DMS53 (cell line): ENCODE results near the gene NXPH2.

Experiments used
- DNase-seq: peaks from one replicate; lab custom pipeline; 2025; lab: John Stamatoyannopoulos, UW

Gene NXPH2

DNA sequence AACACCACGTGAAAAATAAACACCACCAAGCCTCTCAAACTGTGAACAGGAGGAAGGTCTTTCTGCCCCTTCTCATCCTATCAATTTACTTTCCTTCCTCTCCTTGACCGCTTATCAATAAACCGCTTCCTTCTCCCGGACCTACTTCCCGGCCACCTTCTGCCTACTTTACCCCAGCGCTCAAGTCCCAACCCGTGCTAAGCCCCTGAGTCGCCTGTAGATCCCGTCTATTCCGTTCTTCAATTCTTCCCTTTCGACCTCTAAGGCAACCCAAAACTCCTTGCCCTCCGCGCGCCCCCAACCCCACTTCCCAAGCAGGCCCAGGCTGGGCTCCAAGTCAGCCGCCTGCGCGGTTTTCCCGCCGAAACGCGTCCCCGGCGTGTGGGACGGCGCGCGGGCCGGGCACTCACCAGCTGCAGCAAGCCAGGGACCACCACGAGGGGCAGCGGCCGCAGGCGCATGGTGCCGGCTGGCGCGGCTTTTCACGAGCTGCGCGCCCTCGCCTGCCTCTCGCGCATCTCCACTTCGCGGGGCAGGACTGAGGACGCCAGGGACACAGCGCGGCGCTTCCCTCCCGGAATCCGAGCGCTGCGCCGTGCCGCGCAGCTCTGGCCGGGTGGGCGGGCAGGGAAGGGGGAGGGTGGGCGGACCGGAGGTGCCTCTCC lies at the start of gene NXPH2:
NXPH2 (minus strand) TSS at position 610 of the 665 bp plus-strand sequence; CDS start at position 461, 149 bp downstream.
- peak; percentile 28 for DNase-seq

DNA sequence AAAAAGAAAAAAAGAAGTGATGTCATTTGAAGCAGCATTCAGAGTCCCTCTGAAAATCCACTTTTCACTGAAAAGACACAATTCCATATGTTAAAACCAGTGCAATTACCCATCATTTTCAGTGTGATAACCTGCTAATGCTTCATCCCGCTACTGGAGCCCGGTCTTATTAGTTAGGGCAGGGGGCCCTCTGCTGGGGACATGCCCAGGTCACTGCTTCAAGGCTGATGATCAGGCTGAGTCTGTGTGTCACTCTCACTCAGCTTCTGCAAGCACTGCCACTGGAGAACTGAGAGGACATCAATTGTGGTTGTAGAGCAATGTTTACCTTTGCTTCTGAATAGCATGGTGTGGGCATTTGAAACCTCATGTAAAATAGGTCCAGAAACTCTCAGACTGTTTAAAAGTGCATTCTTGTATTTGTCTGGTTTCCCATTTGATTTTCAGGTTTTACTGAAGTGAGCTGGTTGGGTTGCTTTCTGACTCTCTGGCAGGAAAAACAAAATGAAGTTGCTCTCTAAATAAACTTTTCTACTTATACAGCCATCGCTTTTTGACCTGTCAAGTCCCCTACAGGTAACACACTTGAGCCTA lies 49.2 kb upstream of the NXPH2 start:
- peak; percentile 59 for DNase-seq

DNA sequence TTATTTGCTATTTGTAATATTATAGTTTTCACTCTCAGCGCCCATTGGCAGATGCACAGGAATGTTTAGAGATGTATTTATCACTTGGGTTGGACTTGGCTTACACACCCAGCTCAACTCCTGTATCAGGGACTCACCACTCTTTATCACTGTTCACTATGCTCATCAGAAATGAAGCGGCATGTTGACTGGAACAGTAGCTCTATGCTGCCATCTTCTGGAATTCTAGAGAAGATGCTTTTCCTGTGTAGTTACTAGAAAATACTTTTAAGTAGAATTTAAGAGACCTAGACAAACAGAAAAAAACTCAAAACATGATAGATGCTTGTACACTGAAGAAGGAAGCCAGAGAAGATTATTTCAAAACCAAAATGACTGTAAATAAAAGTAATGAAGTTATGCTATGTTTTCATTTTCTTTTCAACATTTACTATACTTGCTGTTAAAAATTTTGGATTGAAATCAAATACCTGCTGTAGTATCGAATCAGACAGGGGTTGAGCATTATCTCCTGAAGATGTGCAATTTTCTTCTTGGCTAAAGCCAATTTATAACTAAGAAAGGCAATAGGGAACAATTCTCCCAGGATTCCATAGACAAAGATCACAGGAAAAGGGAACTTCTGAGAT lies 47.4 kb upstream of the NXPH2 start:
- peak; percentile 60 for DNase-seq

DNA sequence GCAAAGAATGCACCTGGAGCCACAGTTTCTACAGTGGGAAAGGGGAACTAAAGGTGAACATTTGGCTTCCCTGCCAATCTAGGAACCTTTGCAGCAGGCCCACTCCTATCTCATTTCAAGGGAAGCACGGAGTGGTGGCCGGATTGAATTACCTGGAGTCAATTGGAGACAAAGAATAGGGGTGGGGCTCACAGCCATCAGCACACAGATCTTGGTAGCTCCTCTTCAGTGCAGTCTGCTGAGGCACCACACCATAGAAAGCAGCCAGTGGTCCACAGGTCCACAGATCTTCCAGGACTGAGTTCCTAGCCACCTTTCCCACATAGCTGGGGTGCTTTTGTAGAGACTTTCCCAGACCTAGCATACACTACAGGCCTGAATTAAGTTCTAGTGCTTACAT lies 43.5 kb upstream of the NXPH2 start:
- DNase-seq, result no peak

DNA sequence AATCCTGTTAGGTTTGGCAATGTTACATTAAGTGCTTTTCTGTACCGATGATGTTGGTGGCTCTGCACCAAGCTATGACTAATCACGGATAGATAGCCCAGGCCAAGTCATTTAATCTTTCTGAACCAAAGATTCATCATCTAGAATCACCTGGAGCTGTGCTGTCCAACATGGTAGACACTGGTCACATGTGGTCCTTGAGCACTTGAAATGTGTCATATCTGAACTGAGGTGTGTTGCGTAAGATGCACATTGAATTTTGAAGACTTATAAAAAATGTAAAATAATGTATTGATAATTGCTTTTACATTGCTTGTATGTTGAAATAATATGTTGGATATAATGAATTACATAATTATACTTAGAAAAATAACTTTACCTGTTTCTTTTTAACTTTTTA lies 39.8 kb upstream of the NXPH2 start:
- DNase-seq, result no peak

DNA sequence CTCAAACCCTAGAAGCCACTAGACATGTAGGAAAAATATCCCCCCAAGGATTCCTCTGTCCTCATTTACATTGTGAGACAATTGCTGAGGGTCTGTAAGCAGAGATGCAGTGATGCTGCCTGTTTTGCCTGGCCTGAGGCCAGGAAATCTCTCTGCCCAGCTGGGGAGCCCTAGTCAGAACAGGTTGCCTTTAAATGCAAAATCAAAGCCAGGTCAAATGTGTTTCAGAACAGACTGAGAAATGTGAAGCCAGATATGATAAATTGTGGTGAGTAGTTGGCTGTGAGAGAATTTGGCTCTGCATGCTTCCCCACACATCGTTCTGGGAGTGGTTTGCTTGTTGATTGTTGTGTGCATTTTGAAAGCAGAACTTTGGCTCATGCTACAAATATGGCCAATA lies 38.4 kb upstream of the NXPH2 start:
- DNase-seq, result no peak

DNA sequence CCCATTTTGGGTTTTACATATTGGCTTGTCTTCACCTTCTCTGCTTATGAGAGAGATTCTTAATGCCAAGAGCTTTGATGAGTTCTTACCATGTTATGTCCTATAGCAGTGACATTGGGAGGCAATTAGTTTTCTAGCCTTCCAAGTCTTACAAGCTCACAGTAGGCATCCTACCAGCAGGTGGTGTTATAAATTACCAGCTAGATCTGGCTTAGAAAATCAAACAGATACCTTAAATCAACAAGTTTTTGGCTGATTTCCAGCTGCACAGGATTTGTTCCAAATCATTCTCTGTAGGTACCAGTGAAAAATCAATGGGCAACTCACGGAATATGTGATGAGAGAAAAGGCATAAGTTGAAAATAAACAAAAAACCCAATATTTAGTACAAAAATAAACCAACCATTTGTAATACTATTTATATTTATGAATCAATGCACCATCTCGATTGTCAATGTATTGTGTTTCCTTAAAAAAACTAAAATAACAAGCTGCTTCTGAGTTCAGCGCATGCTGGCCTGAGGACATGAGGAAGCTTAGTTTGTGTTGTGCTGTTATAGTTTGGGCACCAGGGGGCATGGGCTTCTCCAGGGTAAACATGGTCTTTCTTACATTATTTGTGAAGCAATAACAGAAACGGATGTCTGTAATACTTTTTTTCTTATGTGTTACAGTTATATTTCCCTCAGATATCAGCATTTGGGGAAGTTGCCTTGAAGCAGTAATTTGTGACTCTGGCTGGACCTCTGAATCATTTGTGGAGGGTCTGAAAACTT lies 34.1 kb upstream of the NXPH2 start:
- peak; percentile 42 for DNase-seq

DNA sequence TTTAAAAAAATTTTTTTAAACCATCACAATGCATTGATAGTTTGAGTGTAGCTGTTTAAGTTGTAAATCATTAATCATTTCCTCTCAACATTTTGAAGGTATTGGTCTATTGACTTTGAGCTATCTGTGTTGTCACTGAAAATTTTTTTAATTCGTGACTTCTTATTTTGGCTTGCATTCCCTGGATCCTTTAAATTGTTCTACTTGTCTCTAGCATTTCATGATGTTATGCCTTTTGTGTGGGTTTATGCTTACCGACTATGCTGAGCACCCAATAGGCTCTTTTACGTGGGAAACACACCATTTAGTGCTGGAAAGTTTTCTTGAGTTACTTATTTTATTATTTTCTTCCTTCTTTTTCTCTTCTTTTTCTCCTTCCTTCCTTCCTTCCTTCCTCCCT lies 31.2 kb upstream of the NXPH2 start:
- DNase-seq, result no peak

DNA sequence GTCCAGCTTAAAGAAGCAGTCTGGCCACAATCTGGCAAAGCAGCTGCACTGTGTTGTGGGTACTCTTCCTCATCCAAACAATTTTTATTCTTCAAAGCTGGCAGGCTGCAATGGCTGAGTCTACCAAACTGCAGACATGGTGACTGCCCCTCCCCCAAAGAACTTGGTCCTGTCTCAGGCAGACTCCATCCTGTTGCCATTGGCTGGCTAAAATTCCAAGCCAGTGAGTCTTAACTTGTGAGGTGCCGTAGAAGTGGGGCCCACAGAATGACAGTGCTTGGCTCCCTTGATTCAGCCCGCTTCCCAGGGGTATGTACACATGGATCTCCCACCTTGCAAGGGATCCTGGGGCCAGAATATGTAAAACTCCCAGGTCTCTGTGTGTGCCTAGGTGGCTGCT lies 14.5 kb upstream of the NXPH2 start:
- no peak for DNase-seq

DNA sequence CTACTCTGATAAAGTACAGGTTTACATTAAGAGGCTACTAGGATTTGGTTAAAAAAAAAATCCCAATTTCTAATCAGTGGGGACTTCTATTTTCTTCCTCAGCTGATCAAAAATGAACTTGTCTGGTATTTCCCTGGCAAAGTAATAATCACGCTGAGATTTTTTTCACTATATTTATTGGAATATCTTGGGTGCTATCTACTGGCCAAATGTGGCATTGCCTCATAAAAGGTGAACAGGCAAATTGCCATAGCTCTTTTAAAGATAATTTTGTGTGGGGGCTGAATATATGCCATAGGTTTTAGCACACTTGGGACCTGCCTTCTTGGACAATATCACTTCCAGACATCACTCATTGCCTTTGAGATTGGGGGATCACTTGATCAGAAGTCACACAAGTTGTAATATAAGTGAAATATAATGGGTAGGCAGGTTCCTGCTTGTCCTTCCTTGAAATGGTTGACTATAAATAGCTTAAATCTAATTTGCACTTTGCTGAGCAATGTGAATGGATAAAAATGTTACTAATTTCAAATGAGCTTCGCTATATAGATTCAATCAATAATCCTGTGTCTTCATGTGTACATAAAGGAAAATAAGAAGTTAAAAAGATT lies 7.0 kb upstream of the NXPH2 start:
- peak; percentile 47 for DNase-seq

DNA sequence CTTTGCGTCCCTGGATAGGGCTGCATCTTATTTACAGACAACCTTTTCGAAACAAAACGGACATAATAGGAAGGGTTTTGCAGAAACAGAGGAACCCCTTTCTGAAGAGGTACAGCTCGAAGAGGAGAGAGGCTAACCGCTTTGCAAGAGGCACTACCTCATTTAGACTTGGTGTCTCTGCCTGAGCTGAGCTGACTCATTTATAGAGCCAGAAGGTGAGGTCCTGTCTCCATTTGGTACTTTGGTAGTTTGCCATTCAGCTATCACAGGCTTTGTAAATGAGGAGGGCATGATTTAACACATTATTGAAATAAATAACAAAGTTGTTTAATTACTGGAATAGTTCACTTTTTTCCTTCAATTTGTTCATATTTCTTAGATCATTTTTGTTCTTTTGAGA lies 2.2 kb upstream of the NXPH2 start:
- DNase-seq, result no peak

DNA sequence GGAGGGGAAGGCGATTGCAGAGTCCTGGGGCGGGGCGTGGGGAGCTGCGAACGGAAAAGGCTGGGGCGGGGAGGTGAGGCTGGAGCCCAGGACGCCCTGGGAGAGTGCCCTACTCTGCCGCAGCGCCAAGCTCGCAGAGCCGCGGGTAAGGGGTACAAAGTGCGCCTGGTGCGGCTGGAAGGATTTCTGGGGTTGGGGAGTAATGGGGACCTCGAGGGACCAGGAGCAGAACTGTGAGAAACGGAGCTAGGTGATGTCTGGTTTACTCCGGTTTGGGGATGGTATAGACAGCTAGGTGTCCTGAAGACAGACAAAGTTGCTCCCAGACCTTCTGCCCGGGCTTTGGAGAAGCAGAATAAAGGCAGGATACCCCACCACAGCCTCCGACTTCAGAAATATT lies 718 bp upstream of the NXPH2 start:
- no peak for DNase-seq

DNA sequence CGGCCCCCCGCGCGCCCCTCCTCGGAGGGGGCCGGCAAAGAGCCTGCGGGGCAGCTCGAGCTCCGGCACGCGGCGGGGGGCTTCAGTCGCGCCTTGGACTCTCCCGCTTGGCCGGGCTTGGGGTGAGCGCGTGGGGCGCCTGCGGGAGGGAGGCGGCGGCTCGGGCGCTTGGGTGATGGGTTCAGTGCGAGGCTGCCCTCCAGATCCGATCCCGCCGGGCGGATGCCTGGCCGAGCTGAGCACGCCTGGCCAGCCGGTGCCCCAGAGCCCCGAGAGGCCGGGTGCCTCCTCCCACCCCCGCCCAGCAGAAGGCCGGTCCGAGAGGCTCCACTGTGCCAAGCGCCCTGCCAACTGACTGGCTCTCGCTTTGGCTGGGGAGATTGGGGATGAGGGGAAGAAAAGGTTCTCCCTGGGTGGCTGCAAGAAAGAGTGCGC lies 273 bp upstream of the NXPH2 start:
- DNase-seq, result peak; percentile 12

DNA sequence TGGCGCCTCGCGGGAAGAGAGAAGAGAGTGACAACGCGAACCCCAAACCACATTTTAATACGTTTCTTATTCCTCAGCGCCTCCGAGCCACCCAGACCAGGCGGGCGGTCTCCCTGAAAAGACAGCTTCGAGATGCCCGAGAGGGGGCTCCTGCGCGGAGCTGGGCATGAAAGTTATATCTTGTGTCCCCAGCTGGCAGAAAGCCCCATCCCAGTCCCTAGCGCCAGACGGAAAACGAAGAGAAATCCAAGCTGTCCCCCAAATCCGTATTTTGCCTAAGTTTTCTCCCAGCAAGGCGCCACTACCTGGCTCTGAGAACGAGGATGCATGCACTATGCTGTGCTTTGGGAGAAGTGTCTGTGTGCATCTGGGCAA lies 797 bp downstream of the NXPH2 start:
- peak; percentile 28 for DNase-seq

DNA sequence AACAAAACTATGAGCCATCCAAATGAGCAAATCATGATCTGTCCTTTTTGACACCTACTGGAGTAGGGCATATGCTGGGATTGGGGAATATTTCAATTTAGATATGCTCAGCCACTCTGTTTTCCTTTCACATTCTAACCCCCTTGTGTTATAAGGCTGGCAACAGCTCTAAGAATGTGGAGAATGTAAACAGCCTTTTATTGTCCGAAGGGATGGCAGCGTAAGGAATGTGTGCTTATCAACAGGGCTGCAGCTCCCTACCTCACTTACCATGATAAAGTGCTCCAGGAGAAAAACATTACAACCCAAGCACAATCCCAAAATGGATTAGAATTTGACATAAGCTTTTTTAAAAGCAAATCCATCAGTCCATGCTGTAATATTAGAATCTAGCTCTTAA lies 2.2 kb downstream of the NXPH2 start:
- no peak for DNase-seq

DNA sequence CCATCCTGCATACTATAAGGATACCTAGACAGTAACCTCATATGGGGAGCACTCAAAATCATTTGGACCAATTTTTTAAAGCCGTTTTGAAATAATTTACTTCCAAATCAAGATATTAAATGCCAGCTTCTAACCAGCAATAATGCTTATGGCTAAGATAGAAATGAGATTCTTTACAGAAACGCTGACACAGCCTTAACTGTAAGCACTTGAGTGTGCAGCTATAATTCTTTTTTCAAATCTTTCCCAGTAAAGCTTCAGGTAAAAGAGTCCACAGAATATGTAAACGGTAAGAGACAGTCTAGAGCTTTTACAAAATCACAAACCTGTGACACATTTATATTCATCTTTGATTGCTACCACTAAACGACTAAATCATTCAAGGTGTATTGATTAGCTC lies 4.5 kb downstream of the NXPH2 start:
- DNase-seq, result no peak

DNA sequence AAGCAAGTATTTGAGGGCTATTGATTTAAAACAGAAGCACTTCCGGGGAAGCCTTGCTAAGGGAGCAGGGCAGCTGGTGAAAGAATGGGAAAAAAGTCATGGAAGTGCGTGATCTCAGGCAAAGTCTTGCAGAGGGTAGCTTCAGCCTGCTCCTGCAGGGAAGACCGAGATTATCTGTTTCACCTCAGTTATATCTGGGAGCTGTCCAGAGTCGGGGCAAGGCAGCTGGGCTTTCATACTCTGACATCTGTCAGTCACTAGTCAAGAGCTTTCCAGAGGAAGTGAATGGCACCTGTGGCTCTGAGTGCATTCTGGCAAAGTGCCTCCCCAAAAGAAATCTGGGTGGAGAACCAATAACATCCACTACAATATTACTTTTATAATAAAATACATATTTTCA lies 8.7 kb downstream of the NXPH2 start:
- peak; percentile 47 for DNase-seq

DNA sequence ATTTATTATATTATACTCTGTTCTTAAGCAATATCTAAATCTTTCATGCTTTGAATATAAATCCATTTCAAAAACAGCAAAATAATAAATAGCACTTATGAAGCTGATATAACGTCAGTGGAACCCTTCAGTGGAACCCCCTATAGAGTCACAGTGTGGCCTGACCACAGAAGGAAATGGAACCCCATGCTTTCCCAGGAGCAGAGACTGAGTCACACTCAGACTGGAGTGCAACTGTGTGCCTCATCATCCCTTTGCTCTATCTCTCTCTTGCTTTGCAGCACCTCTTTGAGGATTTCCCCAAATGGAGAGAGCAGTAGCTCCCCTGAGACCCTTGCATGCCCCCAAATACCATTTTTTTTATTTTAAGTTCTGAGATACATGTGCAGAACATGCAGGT lies 13.1 kb downstream of the NXPH2 start:
- DNase-seq, result no peak

DNA sequence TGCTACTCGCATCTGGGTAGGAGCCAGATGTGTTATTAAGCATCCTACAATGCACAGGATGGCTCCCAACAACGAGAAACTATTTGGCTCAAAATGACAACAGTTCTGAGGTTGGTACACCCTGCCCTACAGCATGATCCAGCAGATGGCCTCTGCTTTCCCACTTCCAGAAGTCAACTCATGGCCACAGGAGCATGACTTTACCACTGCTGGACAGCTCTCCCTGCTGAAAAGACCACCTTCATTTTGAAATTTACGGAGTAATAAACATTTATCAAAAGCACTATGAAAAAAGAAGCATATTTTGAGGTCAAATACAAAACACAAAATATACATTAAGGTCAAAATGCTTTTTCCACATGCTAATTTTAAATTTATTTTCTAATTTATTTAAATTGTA lies 13.7 kb downstream of the NXPH2 start:
- no peak for DNase-seq

DNA sequence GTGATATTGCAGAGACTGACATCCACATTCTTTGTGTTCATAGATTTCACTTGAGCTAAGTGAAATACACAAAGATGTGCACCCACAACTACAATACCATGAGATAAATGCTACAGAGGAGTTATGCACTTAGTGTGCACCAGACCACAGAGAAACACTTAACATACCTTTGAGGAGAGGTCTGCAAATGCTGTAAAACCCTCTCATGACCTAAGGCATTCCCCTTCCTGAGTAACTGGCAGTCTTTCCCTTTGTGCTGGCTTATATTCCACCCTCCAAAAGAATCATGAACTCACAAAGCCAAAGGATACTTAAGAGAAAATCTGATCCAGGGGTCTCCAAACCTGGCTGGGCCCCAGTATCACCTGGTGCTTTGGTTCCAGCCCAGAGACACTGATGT lies 16.2 kb downstream of the NXPH2 start:
- DNase-seq, result no peak

DNA sequence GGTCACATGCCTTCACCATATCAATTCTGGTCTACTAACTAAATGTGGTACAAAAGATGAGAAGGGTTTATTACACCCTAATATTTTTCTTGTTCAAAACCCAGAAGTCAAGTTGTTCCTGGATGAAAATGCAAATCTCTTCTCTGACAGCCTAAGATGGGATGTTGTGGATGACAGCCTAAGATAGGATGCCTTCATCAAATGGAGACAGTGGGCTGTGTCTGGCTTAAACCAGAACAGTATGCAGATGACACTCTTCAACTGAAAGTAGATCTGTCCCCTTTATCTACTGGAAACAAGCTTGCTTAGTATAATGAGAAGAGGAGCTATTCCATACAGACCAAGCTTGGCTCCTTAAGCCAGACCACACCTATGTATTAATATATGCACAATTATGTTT lies 17.7 kb downstream of the NXPH2 start:
- no peak for DNase-seq

DNA sequence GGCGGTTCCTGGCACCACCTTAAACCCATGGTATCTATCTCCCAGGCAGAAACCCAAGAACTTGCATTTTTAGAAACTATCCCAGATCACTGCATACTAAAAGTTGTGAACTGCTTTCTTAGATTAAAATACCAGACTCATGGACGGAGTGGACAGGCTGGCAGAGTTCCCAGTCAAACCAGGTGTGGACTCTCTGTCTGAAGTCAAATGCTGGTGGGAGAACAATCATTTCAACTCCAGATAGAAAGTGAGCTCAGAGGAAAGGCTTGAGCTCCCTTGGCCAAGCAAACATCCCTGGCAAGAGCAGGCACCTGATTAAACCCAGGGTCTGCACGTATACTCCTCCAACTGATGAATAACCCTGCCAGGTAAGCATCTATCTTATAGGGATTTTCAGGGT lies 19.5 kb downstream of the NXPH2 start:
- no peak for DNase-seq

DNA sequence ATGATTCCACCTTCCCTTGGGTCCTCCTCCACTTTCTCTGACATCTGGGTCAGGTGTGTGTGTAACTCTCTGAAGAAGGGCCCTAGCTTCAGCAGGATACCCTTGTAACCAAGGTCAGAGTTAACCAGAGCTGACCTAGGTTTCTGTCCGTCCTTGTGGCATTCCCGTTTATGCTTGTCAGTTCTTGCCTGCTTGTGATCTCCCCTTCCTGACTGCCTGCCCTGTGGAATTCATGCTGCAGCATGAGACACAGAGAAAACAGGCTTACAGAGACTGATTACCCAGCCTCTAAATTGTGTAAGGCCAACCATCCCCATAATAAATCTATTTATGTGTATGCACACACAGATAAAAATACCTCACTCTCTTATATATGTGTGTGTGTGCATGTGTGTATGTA lies 22.8 kb downstream of the NXPH2 start:
- no peak for DNase-seq
